Measurements from ENCODE around the gene ALCAM.

- TF ChIP-seq CTCF (conservative IDR thresholded peaks at IDR 0.05) (no peak), ZFX (IDR thresholded peaks at IDR 0.05) (no peak)
These were observed 204.3 kb downstream of the ALCAM start for GRCh38 chr3:105571005-105571404.
